GM21447 (cell line): ENCODE results near the gene FERMT1.

Source experiments
- ATAC-seq: cut with Tn5 transposase; IDR thresholded peaks from one replicate; pipeline ENCODE4 v1.9.1; 2021; ENCODE audit not compliant: unreplicated experiment

Gene FERMT1, protein sequence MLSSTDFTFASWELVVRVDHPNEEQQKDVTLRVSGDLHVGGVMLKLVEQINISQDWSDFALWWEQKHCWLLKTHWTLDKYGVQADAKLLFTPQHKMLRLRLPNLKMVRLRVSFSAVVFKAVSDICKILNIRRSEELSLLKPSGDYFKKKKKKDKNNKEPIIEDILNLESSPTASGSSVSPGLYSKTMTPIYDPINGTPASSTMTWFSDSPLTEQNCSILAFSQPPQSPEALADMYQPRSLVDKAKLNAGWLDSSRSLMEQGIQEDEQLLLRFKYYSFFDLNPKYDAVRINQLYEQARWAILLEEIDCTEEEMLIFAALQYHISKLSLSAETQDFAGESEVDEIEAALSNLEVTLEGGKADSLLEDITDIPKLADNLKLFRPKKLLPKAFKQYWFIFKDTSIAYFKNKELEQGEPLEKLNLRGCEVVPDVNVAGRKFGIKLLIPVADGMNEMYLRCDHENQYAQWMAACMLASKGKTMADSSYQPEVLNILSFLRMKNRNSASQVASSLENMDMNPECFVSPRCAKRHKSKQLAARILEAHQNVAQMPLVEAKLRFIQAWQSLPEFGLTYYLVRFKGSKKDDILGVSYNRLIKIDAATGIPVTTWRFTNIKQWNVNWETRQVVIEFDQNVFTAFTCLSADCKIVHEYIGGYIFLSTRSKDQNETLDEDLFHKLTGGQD

DNA sequence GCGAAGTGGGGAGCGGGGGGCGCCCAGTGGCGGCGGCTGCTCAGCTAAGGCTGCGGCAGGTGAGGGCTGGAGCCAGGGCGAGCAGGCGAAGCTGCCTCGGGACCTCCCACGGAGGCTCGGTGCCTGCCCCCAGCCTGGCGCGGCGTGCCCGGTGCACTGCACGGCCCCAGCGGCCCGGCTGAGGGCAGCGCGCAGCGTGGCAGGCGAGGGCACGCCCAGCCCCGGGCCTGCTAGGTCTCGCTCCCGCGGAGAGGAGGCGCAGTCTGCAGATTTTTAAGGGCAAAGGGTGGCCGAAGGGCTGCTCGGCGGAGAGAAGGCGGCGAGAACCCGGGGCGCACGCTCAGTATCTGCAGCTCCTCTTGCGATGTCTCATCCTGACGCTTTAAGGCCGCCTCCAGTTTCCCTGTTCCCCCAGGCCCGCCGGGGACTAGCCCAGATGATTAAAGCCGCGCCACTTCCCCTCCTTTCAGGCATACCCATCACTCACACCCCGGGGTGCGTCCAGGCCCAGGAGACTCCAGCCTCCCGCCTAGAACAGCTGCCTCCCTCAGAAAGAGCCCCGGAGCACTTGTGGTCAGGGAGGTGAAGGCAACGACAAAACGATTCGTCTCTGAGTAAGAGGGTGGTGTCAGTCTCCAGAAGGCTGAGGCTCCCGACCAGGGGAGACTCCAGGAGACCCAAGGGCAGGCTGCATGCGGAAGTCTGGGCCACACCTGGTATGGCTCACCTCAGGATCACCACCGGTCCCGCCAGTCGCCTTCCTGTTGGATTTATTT lies at the start of gene FERMT1:
Gene FERMT1, minus strand, starts transcription at position 158 of the 776 bp plus-strand sequence. CDS start 3,476 bp downstream, outside the sequence.
- peak; percentile 63 for ATAC-seq

GRCh38 chr20:6169251-6169650 lies 46.4 kb upstream of the FERMT1 start:
- no peak for ATAC-seq

GRCh38 chr20:6168204-6168603 lies 45.4 kb upstream of the FERMT1 start:
- no peak for ATAC-seq

DNA sequence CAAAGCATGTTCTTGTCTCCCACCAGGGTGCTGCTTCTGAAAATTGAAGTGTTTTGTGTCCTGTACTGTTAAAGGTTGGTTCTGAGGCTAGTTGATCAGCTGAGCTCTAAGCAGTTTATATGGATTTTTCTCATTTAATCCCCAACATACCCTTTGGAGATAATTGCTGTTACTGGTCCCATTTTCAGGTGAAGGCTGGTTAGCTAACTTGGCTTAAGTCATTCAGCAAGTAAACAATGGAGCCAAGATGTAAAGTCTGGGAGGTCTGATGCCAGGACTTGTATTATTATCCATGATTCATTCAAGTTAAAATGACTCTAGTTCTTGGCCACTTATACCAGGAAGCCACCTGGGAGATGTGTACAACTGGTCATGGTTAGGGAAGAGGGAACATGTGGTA lies 42.5 kb upstream of the FERMT1 start:
- ATAC-seq: no peak

DNA sequence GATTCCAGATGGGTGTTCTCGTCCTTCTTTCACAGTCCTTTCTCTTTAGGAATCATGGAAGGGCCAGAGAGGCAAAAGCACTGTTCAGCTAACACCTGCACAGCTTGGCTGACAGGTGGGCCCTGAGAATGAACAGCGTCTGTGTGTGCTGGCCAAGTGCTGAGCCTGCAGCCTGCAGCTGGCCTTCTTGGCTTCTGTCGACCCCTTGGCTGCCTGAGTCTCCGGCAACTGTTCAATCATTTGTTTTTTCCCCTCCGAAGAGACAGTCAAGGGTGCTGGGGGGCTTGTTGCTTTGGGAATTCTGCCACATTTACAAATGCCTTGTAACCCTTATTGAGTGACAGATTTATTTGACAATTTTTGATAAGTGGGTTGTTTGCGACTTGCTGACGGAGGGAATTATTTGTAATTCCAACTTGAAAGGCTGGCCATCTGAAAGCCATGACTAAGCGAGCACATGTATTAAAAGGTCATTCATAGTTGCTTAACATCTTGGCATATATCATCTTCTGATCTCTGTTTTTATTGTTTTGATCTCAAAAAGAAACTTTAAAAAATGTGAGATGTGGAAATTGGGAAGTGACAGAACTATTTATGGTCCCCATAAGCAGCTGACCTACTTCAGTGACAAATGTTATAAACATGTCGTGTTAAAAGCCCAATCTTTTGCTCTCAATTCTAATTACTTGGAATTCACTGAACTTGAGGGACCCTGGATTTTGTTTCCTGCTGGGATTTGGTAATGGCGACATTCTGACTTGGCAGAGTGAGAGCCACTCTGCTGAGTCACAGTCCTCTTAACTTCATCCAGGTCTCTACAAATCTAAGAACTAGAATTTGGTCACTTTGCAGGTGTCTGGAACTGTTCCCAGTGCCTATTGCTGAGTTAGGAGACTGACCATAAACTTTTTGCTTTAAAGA lies 41.9 kb upstream of the FERMT1 start:
- no peak for ATAC-seq

- no peak for ATAC-seq
Observed at GRCh38 chr20:6160736-6161135, 37.9 kb upstream of the FERMT1 start.

DNA sequence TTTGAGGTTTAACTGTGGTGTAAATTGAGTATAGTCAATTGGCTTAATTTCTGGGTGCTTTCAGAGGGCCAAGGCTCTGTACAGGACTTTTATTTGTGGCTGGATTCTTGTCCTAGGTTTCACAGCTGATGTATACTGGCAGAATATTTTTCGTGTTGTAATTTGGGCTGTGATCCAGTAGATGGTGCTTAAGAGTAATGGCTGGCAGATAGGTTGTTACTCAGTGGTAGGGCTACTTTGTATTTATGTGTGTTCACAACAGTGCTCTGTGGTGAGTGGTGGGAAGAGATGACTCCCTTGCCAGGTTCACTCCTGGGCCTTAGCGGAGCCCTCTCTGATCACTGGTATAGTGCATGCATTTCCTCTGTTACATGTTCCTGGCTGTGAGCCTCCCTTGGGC lies 34.5 kb upstream of the FERMT1 start:
- no peak for ATAC-seq

GRCh38 chr20:6152777-6153176 lies 29.9 kb upstream of the FERMT1 start:
- no peak for ATAC-seq

- ATAC-seq: no peak
Observed at GRCh38 chr20:6148073-6148472, 25.2 kb upstream of the FERMT1 start.

DNA sequence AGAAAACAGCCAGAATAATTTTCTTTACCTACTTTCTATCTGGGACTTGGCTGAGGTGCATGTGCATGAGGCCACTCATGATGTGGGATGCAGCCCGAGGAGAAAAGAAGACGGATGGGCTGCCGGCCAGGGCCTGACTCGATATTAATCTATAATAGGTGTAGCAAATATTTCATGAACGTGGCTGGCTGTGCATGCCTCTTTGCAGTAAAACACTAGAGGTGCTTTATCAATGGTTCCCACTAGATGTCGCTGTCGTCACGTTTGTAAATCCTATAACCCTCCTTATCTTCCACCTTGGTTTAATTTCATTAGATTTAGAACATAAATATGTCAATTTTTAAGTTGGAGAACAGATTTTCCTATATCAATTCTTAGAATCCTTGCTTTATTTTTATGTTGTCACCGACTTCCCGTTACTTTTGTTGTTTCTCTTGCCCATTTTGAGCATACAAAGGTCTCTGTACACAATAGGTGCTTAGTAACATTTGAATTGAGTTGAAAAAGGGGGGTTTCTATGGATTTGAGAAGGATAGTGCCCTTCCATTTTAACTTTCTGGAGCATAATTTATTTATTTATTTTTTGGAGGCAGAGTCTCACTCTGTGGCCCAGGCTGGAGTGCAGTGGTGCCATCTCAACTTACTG lies 19.6 kb upstream of the FERMT1 start:
- ATAC-seq: no peak

GRCh38 chr20:6140947-6141346 lies 18.1 kb upstream of the FERMT1 start:
- ATAC-seq: no peak

DNA sequence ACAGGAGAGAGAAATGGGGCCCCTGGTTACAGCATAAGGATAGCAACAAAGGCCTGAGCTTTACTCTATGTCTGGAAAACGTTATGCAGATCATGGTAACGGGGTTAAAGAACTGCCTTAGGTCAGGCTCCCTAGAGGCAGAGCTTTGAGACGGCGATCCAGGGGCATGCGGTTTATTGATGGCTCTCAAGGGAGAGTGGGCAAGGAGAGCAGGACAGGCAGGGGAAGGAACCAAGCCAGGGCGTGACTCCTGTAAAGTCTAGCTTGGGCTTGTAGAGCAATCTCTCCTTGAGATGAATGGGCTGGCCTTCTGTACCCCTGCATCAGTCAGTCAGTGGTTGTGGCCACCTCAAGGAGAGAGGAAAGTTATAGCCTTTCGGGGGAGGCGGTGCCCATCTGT lies 12.5 kb upstream of the FERMT1 start:
- ATAC-seq: no peak

DNA sequence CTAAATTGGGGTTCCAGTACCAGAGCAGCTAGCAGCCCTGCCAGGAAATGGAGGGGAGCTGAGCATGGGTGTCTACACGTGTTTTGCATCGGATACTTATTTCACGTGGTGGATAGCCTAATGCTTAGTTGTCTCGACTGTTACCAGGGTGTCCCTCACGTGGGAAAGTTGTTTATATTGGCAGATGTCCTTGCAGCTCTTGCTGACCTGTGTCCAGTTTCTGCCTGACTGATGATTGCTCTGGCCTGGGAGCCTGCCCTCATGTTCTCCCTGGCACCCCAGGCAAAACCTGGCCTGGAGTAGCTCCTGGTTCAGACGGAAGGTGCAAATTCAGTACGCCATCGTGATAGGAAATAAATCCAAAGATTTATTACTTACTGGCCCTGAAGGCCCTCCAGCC lies 11.8 kb upstream of the FERMT1 start:
- no peak for ATAC-seq

GRCh38 chr20:6130045-6130444 lies 7.2 kb upstream of the FERMT1 start:
- no peak for ATAC-seq

GRCh38 chr20:6127825-6128224 lies 5.0 kb upstream of the FERMT1 start:
- no peak for ATAC-seq

DNA sequence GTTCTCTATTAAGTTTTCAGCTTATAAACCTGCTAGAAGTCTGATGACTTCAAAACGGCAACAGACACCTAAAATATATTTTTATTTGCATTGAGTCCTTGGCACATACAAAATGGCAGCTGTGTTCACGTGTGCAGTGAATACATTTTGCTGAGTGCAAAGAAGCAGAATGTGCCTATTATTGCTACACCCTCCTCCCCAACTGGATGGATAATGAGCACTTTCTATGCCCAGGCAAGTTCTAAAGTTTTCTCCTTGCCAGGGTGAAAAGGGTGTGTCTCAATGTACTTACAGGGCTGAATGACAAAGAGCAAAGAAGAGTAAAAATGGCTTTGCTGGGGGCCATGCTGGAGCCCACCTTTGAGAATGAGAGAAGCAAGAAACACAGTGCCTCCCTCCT lies 4.0 kb upstream of the FERMT1 start:
- no peak for ATAC-seq

DNA sequence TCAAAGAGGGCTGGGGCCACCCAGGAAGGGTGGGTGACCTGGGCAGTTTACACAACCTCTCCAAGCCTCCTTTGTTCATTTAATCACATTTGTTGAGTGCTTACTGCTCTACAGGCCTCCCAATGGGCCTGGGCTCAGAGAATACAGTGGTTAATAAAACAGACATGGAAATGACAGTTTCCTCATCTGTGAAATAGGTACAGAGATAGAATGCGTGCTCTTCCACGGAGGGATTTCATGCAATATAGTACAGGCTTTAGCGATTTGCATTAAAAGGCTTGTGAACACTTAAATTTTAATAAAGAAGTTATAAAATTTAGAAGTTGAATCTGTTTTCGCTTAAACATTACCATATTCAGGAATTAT lies 802 bp upstream of the FERMT1 start:
- ATAC-seq: no peak

- no peak for ATAC-seq
Observed at GRCh38 chr20:6122111-6122872, 538 bp downstream of the FERMT1 start.

DNA sequence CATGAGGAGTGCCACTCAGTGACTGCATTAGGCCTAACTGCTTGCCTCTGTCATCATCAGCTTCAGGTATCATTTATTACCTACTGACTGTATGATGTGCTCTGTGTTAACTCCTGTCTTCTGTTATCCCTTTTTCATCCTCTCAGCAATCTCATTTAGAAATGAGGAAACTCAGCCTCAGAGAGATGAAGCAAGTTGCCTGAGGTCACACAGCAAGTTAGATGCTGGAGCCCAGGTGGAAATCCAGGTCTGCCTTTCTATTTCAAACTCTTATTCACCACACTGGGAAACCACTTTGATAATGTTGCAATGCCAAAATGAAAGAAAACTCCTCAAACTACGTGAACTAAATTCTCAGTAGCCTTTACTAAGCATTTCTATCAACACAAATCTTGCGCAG lies 1.3 kb downstream of the FERMT1 start:
- ATAC-seq: no peak
